A673 (cell line): ENCODE results near the gene PRPSAP2. TPM values are rescaled to one million over a fixed set of nuclear protein-coding genes. Genes with fewer than 3 reads are reported as not detected.

Experiments
- BruUV-seq: library from RNA; stranded (reverse); fragments of 400-500 nt; replicated peaks from 2 replicates; lab custom pipeline; 2021; lab: Mats Ljungman, UMichigan
- CTCF ChIA-PET: fragments of 300-600 bp; sonication (Branson Sonifier 250); formaldehyde crosslinking; loops from one replicate; lab custom pipeline; 2022; ENCODE audit warnings: antibody characterized with exemption; lab: Charles Lee
- POLR2A ChIA-PET: fragments of 300-600 bp; sonication (Branson Sonifier 250); formaldehyde crosslinking; loops from one replicate; lab custom pipeline; 2022; ENCODE audit warnings: antibody characterized with exemption; ENCODE audit not compliant: low non-redundant PET; lab: Charles Lee
- DNase-seq: peaks from one replicate; pipeline ENCODE4 v3.0.0-alpha.2; 2015; ENCODE audit warnings: low spot score
- H3K27ac ChIP-seq: fragments of 200-600 bp; sonication (generic); 2 replicates; pipeline ENCODE4 v1.5.1; 2016; ENCODE audit warnings: mixed run types, low read depth, mild to moderate bottlenecking, mixed read lengths, antibody characterized with exemption, low read length; ENCODE audit not compliant: poor library complexity, severe bottlenecking
- H3K27me3 ChIP-seq: fragments of 200-600 bp; sonication (generic); replicated peaks from 2 replicates; pipeline ENCODE4 v1.6.1; 2017; ENCODE audit warnings: mixed run types, low read depth, mild to moderate bottlenecking, mixed read lengths, antibody characterized with exemption, low read length; ENCODE audit not compliant: insufficient read depth, poor library complexity
- H3K36me3 ChIP-seq: fragments of 200-600 bp; sonication (generic); 2 replicates; pipeline ENCODE4 v1.6.1; 2016; ENCODE audit warnings: mixed run types, mild to moderate bottlenecking, mixed read lengths, antibody characterized with exemption, low read length; ENCODE audit not compliant: insufficient read depth, poor library complexity, severe bottlenecking
- H3K4me1 ChIP-seq: fragments of 200-600 bp; sonication (generic); 2 replicates; pipeline ENCODE4 v1.6.1; 2017; ENCODE audit warnings: mixed run types, mild to moderate bottlenecking, mixed read lengths, antibody characterized with exemption, low read length; ENCODE audit not compliant: insufficient read depth, poor library complexity, severe bottlenecking
- H3K4me3 ChIP-seq: fragments of 200-600 bp; sonication (generic); 2 replicates; pipeline ENCODE4 v1.5.1; 2016; ENCODE audit warnings: low read depth, mixed run types, mild to moderate bottlenecking, mixed read lengths, low read length; ENCODE audit not compliant: poor library complexity, severe bottlenecking
- H3K9me3 ChIP-seq: fragments of 200-600 bp; sonication (generic); 2 replicates; pipeline ENCODE4 v1.6.1; 2016; ENCODE audit warnings: mixed run types, low read depth, mild to moderate bottlenecking, mixed read lengths, antibody characterized with exemption, low read length; ENCODE audit not compliant: poor library complexity, severe bottlenecking
- CTCF ChIP-seq: fragments of 300-800, 200-600 bp; sonication (generic); conservative IDR thresholded peaks from 2 replicates; pipeline ENCODE4 v1.5.1; 2017; ENCODE audit warnings: low read depth, mild to moderate bottlenecking, antibody characterized with exemption, low read length, moderate library complexity, mixed read lengths
- EZH2 ChIP-seq: fragments of 200-600 bp; sonication (generic); IDR thresholded peaks from 2 replicates; pipeline ENCODE4 v1.6.1; 2017; ENCODE audit warnings: borderline replicate concordance, low read depth, mild to moderate bottlenecking, mixed read lengths, antibody characterized with exemption, low read length; ENCODE audit not compliant: poor library complexity, severe bottlenecking
- intact Hi-C: fragments of 100-400 bp; cut with micrococcal nuclease; formaldehyde crosslinking; loops from one replicate; pipeline ENCODE4 v1.10.0; 2022; ENCODE audit not compliant: unreplicated experiment
- total RNA-seq: library from RNA; stranded (reverse); gene quantifications from 2 replicates; pipeline ENCODE4 v1.2.3, GENCODE V29; 2021

PRPSAP2 gene
- total RNA-seq, 1 experiment from 2014 or later, result 72.1 TPM

DNA sequence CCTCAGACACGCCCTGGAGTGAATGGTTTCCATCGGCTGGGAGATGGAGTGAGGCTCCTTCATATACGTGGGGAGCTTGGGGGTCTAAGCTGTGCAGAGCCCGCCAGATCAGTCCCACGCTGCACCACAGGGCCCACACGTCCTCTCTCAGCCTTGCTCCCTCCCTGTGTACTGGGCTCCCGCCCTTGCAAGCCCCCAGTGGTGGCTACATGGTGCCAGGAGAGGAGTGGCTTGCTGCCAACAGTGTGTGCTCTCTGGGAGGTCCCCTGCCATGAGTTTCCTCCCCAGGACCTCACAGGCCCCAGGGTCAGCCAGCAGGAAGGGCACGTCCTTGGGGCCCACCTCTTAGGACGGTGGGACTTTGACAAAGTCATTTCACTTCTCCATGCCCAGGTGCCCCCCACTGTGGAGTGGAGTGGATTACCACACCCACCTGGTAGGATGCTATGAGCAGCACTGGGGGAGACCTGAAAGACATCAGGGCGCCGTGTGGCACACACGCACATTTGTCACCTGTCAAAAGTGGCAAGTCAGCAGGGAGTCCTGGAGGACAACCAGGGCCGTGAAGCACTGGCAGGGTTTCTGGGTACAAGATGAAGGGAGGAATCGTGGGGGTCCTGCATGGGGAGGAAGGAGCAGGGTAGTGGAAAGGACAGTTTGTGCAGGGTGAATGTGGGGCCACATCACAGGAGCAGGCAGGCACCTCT, 107.8 kb downstream of the PRPSAP2 start:
- TF ChIP-seq CTCF, result no peak
- no peak for TF ChIP-seq EZH2
- H3K27me3 ChIP-seq, result no peaks in the 10 kb centered on the region
- H3K9me3 ChIP-seq, result no peaks in the 10 kb centered on the region
- no peak overlapping the region for H3K4me3 ChIP-seq
- ChIA-PET POLR2A (no interaction called here), CTCF (no interaction called here)
- no peak for DNase-seq
- intact Hi-C loops, result no loop called here
- no TSS peak for BruUV-seq
- H3K27ac ChIP-seq, result no peak overlapping the region
- no peaks in the 10 kb centered on the region for H3K36me3 ChIP-seq
- H3K4me1 ChIP-seq, result peaks cover 6% of the 10 kb centered on the region

DNA sequence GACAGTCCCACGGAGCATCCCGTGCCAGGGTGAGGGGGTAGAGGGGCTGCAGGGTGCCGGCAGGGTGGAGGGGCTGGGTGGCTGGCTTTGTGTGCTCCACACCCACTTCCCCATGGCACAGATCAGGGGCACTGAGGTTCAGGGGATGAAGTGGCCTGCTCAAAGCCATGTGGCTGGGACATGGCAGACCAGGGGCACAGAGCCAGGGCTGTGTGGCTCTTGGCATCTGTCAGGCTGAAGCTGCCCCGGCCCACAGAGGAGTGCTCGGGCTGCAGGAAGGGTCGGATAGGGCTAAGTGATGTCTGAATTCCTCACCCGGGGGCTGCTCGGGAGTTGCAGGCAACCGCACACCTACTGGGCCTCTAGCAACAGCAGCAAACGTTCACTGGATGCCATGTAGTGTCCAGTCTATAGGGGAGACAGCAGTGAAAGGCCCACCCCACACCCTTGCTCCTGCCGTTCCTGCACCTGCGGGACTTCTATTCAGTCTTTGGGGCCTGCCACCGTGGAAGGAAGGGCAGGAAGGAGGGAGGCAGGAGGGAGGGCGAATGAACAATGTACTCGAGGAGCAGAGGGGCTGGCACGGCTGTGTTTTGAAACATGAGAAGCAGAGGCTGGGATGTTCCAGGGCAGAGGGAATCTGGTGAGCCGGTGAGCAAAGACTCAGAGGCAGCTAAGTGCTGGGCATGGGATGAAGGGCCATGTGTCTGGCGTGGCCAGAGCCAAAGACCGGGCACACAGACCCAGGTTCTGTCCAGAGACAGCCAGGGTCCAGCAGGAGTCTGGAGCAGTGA, 109.1 kb downstream of the PRPSAP2 start:
- TF ChIP-seq EZH2, result no peak
- ChIA-PET CTCF (no interaction called here), POLR2A (no interaction called here)
- Histone ChIP-seq H3K27me3 (no peaks in the 10 kb centered on the region), H3K4me1 (peaks cover 6% of the 10 kb centered on the region), H3K9me3 (no peaks in the 10 kb centered on the region), H3K36me3 (no peaks in the 10 kb centered on the region), H3K27ac (no peak overlapping the region), H3K4me3 (no peak overlapping the region)
- intact Hi-C loops, result no loop called here
- DNase-seq, result peak; percentile 23
- BruUV-seq, result no TSS peak

DNA sequence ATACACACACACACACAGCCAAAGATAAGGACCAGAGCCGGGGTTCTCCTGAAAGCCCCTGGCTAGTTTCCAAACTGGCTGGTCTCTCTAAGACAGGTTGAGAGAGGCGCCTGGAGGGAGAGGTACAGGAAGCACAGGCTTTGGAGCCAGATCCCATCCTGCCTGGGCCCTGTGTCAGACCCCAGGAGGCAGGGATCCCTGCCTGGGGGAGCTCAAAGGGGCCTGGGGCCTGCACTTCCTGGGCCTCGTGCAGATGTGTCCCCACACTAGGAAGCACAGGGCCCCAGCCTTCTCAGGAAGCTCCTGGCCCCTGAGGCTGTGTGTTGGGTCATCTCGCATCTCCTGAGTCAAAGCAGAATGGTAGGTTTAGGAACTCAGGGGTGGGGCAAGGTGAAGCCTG, 110.0 kb downstream of the PRPSAP2 start:
- no TSS peak for BruUV-seq
- no peak for DNase-seq
- peaks cover 6% of the 10 kb centered on the region for H3K4me1 ChIP-seq
- no peaks in the 10 kb centered on the region for H3K9me3 ChIP-seq
- CTCF ChIA-PET, result no interaction called here
- intact Hi-C loops, result no loop called here
- POLR2A ChIA-PET, result no interaction called here
- peak overlapping the region; percentile 30 for H3K27ac ChIP-seq
- H3K4me3 ChIP-seq, result no peak overlapping the region
- no peak for TF ChIP-seq CTCF
- no peak for TF ChIP-seq EZH2
- no peaks in the 10 kb centered on the region for H3K27me3 ChIP-seq
- H3K36me3 ChIP-seq, result no peaks in the 10 kb centered on the region
